NK-92 (cell line): ENCODE measurements around the gene SEMA5A.

ENCODE experiments used
- DNase-seq: peaks from one replicate; lab custom pipeline; 2025; ENCODE audit not compliant: unreplicated experiment; lab: John Stamatoyannopoulos, UW

The SEMA5A gene

DNA sequence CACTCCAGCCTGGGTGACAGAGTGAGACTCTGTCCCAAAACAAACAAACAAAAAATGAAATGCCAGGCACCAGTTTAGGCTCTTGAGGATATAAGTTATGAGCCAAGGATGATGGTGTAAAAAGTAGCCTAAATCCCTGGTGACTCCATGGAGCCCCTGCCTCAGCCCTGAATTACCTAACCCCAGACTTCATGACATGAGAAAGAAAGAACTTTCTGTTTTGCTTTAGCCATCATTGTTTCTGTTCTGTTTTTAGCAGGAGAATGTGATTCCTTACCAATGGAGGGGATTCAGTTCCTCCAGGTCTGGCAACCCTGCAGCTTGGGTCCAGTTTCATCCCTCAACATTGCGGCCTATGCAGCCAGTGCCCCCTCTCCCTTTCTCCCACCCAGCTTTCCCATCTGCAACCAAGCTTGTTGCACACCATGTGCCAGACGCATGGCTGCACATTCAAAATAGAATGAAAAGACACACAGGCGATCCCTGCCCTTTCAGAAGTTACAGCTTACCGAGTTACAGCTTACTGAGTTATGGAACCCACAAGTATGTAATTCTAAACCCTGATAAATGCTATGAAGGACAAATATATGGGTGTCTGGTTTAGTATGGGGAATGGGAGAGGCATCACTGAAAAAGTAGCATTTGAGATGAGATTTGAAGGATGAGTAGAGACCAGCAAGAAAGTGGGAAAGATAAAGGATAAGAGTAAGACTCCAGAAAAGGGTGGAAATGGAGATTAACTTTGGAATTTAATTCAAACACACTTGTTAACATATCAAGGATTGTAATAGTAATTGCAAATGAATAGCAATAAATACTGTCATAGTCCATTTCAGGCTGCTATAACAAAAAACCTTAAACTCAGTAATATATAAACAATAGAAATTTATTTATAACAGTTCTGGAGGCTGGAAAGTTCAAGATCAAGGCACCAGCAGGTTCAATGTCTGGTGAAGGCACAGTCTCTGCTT is 6.0 kb upstream of the SEMA5A start:
- no peak for DNase-seq

DNA sequence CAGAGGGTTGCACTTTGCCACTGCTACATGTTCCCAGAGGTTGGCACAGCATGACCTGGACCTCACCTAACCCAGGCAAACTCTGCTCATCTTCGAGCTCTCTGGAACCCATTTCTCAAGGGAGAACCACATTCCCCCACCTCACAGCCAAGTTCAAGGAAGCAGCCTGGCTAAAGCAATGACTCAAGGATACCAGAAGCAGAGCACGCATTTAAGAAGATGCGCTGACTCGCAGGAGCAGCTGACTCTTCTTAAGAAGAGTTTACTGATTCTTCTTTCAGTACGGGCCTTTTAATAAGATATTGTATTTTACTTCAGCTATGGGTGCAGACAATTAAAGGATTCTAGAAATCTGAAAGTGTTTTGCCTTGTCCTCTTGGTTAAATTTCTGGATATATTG is 4.1 kb upstream of the SEMA5A start:
- DNase-seq = no peak

DNA sequence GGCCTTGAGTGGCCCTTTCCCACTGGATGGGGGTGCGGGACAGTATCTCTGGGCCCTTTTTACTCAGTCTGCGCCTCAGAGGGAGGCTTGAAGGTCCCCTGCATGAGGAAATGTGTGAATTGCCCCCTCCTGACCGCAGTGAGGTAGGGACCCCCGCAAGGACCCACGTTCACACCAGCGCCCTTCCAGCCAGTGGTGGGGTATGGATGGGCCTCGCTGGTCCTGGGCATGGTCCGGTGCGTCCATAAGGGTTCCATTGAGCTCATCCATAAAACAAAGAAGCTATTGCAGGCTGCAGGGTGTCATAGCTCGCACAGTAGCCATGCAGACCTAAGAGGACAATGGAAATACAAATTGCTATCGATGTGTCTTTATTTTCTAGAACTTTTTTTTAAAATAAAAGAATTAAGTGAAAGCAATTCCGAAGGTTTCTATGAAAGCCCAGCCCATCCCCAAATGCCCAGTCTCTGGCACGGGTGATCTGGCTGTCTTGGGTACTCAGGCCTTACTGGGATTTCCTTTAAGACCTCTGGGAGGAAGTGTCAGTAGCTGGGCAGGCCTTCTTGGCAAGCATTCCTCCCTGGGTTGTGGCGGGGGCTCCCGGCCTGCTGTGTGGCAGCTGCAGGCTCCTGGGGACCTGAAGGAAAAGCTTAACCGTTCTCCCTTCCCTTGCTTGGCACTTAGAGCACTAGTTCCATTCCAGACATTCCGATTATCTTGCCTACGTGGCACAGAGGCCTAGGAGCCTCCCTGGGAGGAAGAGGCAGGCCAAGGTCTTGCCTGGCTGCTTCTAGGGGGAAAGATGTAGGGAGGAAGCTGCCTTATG is 1.5 kb upstream of the SEMA5A start:
- no peak for DNase-seq

DNA sequence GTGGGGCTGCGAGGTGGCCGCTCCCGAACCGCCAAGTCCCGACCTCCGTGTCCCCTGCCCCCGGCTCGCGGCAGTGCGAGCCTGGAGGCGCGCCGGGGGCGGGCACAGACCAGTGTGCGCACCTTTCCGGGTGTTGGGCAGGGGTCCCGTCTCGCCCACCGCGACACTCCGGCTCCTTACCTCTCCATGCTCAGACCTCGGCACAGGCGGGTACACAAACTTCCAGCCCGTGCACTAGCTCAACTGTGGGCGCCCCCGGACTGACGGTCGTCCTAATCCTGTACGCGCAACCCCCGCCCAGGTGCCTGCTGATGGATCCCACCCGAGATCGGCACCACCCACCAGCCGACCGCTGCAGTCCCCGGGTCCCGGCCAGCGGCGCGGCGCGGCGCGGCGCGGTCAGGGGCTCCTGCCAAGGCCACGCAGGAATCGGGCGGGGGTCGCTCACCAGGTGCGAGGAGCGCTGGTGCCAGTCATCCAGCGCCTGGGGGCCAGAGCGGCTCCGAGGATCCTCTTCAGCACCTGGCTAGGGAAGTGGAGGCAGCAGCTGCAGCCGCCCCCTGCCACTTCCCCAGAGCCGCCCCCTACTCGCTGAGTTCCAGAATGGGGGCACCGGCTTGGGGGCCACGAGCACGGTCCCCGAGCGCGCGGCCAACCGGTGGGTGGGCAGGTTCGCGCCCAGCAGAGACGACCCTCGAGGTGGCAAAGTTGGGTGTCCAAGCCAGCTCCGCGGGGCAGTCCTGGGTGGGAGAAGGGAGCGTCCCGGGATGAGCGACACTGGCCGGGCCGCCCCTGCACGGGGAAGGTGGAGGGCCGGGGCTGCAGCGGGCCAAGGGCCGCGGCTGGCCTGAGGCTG is 511 bp downstream of the SEMA5A start:
- no peak for DNase-seq

DNA sequence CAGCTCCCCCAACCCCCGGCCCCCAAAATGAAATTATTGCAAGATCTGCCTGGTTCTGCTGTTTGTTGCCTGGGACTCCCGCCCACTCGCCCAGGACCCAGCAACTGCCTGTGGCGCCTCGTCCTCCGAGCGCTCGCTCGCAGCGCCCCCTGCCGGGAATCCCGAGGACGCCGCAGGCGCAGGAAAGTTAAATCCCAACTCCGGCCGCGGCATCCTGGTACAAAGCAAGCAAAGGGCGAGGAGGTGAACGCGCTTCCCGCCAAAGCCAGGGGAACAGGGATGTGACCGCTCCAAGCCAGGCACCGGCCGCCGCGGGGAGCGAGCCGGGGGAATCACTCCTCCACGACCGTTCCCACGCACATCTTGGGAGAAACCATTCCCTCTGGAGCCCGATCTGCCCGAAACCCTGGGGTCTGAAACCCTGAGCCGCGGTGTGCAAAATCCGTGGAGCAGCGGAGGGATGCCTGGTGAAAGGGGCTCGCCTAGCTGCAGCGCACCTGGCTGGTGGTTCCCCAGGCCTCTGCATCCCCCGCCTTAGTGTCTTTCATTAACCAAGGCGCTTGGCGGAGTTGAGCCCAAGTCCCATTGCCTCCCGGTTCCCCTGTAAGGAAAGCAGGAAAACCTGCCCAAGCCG is 1.3 kb downstream of the SEMA5A start:
- no peak for DNase-seq

DNA sequence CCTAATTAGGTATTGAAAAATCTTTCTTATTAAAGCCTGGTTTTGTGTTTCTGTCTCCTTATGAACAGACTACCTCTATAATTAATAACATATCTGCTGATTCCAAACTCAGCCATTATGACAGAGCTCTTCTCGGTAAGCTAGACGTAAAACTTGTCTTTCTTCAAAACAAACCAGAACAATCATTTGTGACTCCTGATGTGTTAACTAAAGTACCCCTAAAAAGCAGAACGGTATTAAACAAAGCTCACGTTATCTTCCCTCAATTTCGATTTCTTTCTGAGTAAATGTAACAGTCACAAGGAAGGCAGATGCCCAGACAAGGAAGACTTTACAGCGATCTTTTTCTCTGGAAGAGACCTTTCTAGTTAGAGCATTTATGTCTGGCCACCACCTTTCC is 1.8 kb downstream of the SEMA5A start:
- no peak for DNase-seq

DNA sequence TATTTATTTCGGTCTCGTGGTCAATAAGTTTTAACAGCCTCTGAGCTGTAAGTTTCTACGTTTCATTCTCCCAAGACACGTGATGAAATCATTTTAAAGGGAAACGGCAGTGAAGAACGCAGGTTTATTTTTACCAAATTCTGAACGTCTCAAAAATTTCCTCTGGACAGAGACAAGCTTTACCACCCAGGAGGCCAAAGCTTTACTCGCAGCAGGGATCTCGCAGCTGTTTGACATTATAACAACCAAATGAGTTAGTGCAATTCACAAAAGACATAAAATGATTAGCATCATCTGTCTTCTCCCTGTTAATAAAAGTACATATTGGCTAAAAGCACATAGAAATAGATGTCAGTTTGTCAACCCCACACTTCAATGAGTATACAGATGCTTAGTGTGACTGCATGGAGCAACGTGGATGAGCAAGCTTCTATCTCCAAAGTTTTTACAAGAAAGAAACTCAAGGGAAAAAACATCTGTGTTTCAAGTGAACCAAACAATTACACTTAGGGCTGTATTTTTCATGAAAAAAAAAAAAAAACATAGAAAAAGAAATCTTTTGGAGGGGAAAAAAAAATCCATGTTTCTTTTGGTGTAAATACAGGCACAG is 2.5 kb downstream of the SEMA5A start:
- no peak for DNase-seq

DNA sequence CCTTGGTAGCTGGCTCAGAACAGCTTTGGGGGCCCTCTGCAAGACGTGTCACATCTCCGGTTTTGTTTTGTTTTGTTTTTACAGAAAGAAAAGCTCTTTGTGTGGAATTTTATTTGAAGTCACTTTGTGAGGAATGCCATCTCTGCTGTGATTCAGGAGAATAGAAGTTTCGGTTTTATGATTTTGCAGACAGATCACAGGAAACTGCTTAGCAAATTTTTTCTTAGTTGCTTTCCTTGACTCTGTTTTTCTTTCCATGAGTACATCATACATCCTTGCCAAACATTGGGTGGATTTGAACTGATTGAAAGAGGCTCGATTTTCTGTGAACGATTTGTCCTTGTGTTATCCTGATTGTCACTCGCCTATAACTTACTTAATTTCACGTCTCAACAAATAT is 5.1 kb downstream of the SEMA5A start:
- no peak for DNase-seq

DNA sequence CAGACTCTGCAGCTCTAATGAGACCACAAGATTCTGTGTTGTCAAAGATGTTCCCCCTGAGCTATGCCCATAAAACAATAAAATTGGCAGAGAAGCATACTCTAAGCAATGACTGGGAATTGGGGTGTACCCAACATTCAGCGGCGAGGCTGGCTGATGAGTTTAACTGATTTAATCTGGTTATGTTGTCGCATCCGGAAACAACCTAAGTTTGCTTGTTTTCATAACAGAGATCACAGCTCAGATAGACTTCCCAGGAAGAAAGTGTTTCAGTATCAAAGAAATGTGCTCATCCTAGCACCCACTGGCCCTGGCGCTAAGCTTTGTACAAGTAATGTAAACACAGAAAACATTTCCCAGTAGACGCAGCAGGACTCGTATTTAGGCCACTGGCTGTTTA is 7.4 kb downstream of the SEMA5A start:
- no peak for DNase-seq

DNA sequence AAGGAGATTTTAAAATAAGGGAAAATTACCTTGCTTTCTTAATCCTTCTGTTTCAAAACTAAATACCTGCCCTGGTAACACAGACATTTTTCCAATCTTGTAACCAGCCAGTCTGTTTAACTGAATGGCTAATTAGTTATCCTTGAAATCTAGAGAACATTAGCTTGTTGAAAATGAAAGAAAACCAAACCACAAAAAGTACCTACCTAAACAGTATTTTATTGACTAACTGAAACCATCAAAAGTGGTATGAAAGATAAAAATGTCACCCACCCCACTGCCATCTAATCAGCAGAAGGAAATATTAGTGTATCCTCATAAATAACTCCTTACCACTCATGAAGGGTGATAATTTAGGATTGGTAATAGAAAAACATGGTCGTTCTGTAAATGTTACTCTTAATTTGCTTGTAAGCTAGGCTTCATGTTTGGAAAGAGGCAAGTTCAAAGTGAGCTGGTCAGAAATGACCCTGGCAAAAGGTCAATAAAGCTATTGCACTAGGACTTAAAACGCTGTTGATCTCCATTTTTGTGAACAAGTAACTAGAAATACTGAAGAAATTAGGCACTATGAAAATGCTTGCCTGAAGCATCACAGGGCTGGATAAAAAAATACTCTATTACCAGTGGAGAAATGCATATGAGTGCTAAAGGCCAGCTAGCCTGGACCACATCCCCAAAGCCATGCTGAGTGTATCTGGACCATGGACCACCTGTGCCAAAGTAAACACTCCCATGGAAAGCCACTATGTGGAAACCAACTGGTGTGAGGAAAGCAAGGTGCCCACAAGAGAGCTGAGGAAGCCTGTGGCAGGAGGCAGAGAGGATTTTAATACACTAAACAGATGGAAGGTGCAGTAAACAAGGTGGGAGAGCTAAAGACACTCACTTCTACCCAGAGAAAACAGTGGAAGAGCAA is 8.4 kb downstream of the SEMA5A start:
- no peak for DNase-seq

DNA sequence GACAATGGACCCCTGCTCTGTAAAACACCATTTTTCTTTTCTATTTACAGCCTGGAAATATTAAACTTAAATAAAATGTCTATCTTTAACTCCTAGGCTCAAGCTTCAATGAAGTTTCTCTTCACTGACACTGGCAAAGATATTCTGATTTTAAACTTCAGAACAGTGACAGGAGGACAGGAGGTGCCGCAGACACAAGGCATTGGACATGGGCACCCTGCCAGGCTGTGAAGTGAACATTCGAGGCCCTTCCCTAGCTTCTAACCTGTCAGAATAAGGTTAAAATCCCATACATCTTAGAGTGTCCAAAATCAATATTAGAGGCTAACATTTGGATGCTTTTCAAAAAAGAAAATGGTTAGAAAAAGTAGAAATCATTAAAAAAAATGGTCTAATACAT is 9.2 kb downstream of the SEMA5A start:
- DNase-seq = no peak

DNA sequence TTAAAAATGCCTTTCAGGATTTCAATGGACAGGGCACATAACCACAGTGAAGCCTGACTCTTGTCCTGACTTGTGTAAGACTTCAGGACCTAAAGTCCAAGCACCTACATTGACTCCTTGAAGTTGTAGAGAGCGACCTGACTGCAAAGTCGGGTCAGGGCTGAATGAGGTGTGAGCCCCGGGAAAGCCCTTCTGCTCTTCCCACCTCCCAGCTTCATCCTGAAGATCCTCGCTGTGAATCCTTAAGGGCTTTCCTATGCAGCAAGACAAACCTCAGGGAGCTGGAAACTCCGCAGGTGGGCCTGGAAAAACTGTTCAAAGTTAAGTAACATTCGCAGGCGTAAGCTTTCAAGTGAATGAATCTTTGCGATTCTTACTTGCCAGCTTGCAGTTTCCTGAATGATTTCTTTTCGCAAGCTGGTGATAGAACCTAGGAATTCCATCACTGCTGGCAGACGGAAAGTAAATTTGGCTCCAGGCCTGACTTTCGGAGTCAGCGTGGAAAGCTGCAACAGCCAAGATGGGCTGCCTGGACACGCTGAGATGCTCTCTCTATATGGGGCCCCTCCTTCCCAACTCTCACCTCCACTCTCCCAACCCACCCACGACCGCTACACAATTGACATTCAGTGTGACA is 10.9 kb downstream of the SEMA5A start:
- DNase-seq = no peak

DNA sequence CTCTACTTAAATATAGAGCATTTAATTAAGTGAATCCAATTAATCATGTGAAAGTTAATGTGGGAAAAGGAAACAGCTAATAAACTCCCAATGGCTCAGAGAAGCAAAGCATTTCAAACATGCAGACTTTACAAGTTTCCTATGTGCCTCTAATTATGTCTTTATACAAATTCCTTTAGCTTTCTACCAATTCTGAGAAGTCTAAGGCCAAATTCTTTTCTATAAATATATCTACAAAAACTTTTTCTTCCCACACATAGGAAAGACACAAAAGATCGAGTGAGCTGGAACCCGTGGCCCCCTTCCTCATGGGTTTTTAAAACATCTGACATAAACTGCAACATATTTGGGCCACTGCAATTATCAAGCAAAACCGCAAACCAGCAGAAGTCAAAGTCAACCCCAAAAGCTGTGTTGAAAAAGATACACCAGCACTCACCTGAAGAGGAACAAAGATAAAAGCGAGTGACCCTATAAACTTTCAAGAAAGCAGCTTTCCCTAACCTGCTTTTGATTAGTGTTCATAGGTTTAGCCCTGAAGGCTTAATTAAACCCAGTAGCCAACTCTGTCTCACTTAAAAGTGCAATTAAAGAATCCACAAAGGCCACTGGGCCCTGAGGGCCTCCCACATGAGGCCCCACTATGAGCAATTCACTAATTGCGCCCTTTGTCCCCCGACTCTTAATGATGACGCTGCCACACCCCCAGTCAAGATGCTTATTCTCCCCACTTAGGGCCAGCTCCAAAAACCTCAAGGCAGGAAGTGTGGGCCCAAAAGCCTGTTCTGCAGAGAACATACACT is 12.1 kb downstream of the SEMA5A start:
- DNase-seq = no peak

DNA sequence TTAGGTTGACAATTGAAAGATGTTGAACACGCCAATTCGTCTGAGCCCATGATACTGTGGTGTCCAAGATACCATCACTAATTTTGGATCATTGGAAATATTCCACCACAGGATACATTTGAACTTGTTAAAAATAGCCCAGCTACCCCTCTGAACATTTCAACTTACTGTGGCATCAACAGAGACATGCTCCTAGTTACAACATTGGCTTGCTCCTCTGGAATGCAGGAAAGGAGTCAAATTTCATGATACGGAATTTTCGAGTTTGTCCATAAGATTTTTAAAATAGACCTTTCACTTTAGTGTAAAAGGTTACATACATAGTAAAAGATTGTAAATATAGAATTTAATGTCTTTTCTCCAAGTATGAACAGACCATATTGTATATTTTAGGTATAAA is 12.8 kb downstream of the SEMA5A start:
- no peak for DNase-seq

DNA sequence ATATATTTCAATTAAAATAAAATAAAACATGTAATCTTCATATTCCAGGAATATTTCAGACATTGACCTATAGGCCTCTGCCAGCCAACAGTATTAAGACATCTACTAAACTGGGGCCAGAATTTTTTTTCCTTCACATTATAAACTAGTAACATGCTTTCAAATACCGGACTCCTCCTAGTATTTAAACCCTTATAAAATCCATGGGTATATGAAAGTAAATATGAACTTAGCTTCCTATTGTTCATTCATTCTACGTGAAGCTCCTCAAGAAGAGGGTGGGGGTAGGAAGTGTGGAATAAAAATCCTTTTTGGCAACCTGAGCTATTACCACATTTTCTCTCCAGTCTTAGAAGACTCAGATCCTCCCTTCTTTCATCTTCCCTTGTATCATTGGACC is 16.4 kb downstream of the SEMA5A start:
- DNase-seq = no peak

DNA sequence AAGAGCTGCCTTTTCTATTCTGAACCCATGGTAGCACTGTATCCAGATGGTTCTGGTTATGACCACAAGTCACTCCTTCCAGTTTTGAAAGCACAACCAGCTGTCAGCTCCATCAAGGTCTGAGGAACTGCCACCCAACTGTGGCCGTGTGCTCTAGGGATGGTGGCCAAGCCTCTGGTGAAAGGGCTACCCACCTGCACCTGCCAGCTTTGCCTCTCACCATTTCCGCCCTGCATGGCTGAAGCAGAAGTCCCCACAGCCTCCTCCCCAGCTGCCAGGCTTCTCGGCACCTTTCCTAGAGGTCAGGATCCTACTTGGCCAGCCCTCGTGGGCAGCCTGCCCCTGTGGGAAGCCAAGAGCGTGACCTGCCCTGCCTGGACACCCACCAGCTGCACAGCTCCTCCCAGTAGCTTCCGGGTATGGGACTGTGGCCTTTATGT is 16.8 kb downstream of the SEMA5A start:
- DNase-seq = no peak

DNA sequence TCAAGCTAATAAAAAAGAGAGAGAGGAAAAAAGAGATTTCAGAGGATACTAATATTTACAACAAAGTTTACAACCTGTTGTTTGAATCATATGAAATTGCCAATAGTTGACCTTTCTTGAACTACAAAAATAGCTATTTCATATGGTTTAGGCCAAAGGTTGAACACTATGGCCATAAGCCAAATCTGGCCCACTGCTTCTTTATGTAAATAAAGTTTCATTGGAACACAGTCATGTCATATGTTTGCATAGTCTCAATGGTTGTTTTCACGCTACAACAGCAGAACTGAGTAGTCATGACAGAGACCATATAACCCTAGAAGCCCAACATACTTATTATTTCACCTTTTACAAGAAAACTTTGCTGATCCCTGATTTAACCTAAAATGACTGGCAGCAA is 20.9 kb downstream of the SEMA5A start:
- DNase-seq = no peak
